Esophagus muscularis mucosa (tissue), 4 donors: ENCODE measurements around the gene AOAH.

Experiments used
- CTCF ChIP-seq, 3 experiments: fragments of 200-600 bp in 2 of 3; fragments of 450-650 bp in 1 of 3; sonication (generic) in 2 of 3; IDR thresholded peaks; one replicate each; pipeline ENCODE4 v1.5.1; 2017 to 2019; ENCODE audit warnings: antibody characterized with exemption in 3 of 3, mild to moderate bottlenecking in 2 of 3, moderate library complexity in 1 of 3
- EP300 ChIP-seq: sonication (generic); formaldehyde crosslinking; IDR thresholded peaks from one replicate; pipeline ENCODE4 v1.6.1; 2017; ENCODE audit warnings: antibody characterized with exemption
- POLR2A ChIP-seq: fragments of 450-650 bp; IDR thresholded peaks from one replicate; pipeline ENCODE4 v1.6.1; 2017; ENCODE audit warnings: antibody characterized with exemption, moderate library complexity, mild to moderate bottlenecking, low read depth
- POLR2AphosphoS5 ChIP-seq, 2 donors: sonication (generic); formaldehyde crosslinking; IDR thresholded peaks; one replicate each; pipeline ENCODE4 v1.6.1; 2017; ENCODE audit warnings: antibody characterized with exemption in 2 of 2

- no peak for TF ChIP-seq CTCF (IDR thresholded peaks at IDR 0.05)
- TF ChIP-seq POLR2A = no peak
- no peak for TF ChIP-seq EP300
- TF ChIP-seq POLR2AphosphoS5 (IDR thresholded peaks at IDR 0.05) = no peak
Observed at GRCh38 chr7:36507475-36508440, 216.5 kb downstream of the AOAH start.
